Breast epithelium (tissue), 3 donors: ENCODE results near the gene DHCR7.

Experiments used
- CTCF ChIP-seq, 3 donors: fragments of 450-650 bp; IDR thresholded peaks; one replicate each; pipeline ENCODE4 v1.5.1; 2016 to 2017; ENCODE audit warnings: antibody characterized with exemption in 3 of 3, mild to moderate bottlenecking in 3 of 3, moderate library complexity in 3 of 3
- POLR2A ChIP-seq: fragments of 450-650 bp; IDR thresholded peaks from one replicate; pipeline ENCODE4 v1.6.1; 2016; ENCODE audit warnings: antibody characterized with exemption, mild to moderate bottlenecking, moderate library complexity
- POLR2AphosphoS5 ChIP-seq, 3 donors: sonication (generic); formaldehyde crosslinking; IDR thresholded peaks; one replicate each; pipeline ENCODE4 v1.6.1; 2017; ENCODE audit warnings: antibody characterized with exemption in 3 of 3

DNA sequence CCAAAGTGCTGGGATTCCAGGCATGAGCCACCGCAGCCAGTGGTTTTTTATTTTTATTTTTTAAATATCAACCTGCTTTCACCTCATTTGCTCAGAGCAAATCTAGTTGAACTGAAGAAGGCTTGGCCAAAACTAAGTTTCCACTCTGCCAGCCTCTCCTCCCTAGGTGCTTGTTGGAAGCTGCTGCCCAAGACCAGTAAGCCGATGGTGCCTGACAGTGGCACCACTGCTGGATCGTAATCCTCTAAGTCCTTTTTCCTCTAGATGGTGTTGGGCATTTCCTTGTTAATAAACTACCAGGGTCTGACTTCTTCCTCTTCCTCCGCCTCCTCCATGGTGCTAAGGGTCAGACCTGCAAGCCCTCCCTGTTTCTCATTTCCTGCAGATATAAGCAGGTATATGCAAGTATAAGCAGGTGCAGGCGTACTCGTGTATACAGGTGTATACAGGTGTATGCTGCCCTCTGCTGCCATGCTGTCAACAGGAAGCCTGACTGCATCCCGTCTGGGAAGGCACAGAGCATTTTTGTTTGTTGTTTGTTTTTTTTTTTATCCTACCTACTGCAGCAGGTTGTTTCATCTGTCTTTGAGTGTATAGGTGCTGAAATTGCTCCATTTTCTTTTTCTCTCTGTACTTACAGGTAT lies 6.4 kb upstream of the DHCR7 start:
- TF ChIP-seq CTCF (IDR thresholded peaks at IDR 0.05) (peak in 1 of 3 donors; percentile 27), POLR2AphosphoS5 (IDR thresholded peaks at IDR 0.05) (no peak), POLR2A (no peak)
